Skeletal muscle tissue (tissue), 4 donors: ENCODE results near the gene RAB13. TPM values are rescaled to one million over a fixed set of nuclear protein-coding genes. Genes with fewer than 3 reads are reported as not detected.

Source experiments
- H3K27ac ChIP-seq: one replicate; pipeline ENCODE4 v1.7.0; 2013; ENCODE audit warnings: mild to moderate bottlenecking, low read depth, low read length, inconsistent platforms
- H3K27me3 ChIP-seq, 3 donors: one replicate each; pipeline ENCODE4 v1.7.0; 2013; ENCODE audit warnings: low read length in 3 of 3; ENCODE audit not compliant: control insufficient read depth in 3 of 3, insufficient read depth in 3 of 3
- H3K36me3 ChIP-seq, 3 donors: one replicate each; pipeline ENCODE4 v1.7.0; 2013; ENCODE audit warnings: low read length in 3 of 3; ENCODE audit not compliant: control insufficient read depth in 3 of 3, insufficient read depth in 3 of 3
- H3K4me1 ChIP-seq, 3 donors: one replicate each; pipeline ENCODE4 v1.7.0; 2013; ENCODE audit warnings: low read length in 3 of 3, mild to moderate bottlenecking in 3 of 3; ENCODE audit not compliant: control insufficient read depth in 3 of 3, insufficient read depth in 3 of 3
- H3K4me3 ChIP-seq, 3 donors: one replicate each; pipeline ENCODE4 v1.7.0; 2013; ENCODE audit warnings: low read length in 3 of 3
- H3K9ac ChIP-seq, 3 donors: one replicate each; pipeline ENCODE4 v1.7.0; 2013; ENCODE audit warnings: low read length in 3 of 3, mild to moderate bottlenecking in 3 of 3, moderate library complexity in 2 of 3, low read depth in 1 of 3
- H3K9me3 ChIP-seq, 3 donors: one replicate each; pipeline ENCODE4 v1.7.0; 2013; ENCODE audit warnings: low read length in 3 of 3; ENCODE audit not compliant: control insufficient read depth in 3 of 3
- total RNA-seq: library from RNA; depleted of rRNA; stranded (reverse); fragments of >200 nt; gene quantifications from one replicate; pipeline ENCODE4 v1.2.3, GENCODE V29; 2014
- donor health status: Osteomylitis.

Gene RAB13
- total RNA-seq, 1 donor from 2014 or later = 18.3 TPM

GRCh38 chr1:153958961-153959260 is 27.2 kb downstream of the RAB13 start:
- peaks cover 16 to 24% (median 18%) of the 10 kb centered on the region in 3 donors for H3K36me3 ChIP-seq
- H3K9ac ChIP-seq = peak overlapping the region in 1 of 3 donors; percentile 59
- no peaks in the 10 kb centered on the region for H3K9me3 ChIP-seq
- H3K27ac ChIP-seq = peak overlapping the region; percentile 80
- peak overlapping the region; percentile 50 to 66 (median 61) for H3K4me3 ChIP-seq
- peaks cover 70 to 86% (median 81%) of the 10 kb centered on the region in 3 donors for H3K4me1 ChIP-seq
- no peaks in the 10 kb centered on the region for H3K27me3 ChIP-seq

DNA sequence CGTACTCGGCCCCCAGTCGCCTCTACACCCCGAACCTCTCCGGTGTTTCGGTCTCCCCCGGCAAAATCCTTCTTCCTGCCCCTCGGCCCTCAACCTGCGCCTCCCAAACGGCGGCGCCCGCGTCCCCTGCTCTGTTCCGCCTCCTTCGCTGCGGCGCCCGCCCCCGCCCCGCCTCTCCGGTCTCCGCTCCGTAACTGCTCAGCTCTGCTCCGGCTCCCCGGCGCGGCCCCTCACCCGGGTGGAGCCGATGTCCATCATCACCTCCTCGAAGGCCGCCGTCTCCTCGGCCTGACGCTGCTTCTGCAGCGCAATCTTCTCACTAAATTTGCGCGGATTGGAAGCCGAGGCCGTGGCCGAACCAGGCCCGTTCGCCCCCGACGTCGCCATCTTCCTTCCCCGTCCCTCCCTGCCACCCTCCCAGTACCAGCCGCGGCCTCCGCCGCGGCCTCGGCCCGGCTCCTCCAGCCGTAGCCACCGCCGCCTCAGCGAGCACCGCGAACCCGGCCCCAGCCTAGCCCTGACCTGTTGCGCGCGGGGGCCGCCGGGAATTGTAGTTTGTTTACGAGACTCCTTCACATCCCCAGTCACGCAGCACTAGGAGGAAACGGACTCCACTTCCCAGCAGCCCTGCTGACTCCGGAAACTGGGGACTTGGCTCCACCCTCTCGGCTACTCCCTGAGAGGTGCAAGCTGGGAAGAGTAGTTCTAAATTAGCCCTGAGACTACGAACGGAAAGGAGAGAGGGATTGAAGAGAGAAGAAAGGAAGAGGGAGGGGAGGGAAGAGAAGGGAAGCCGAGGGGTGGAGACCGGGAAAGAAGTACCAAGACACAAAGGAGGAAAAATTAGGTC is 27.8 kb downstream of the RAB13 start, which contains the start of gene CRTC2:
TSS of gene CRTC2 (minus strand) at position 502 of the 850 bp plus-strand sequence. CDS start at position 387, 115 bp downstream.
- Histone ChIP-seq H3K36me3 (peaks cover 16 to 29% (median 18%) of the 10 kb centered on the region in 3 donors), H3K4me3 (peak within 1 kb of the TSS; percentile 80 to 92 (median 89)), H3K9me3 (no peaks in the 10 kb centered on the region), H3K9ac (peak within 1 kb of the TSS; percentile 85 to 94 (median 91)), H3K27me3 (no peaks in the 10 kb centered on the region), H3K27ac (peak within 1 kb of the TSS; percentile 80), H3K4me1 (peaks cover 72 to 89% (median 84%) of the 10 kb centered on the region in 3 donors)

DNA sequence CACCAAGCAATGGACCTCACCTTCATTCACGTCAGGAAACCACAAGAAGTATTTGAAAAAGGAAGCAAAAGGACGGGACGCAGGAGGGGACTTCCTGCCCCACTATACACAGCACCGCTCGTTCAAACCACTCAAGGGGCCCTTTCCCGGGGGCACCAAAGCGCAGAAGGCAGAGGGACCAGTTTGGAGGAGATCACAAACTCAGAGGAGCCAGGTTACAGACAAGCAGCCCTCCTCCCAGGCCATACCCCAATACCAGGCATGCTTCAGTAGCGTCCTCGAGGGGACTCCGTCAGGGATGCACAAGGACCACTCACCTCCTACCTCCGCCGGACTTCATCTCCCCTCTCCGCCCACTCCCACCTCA is 28.4 kb downstream of the RAB13 start:
- Histone ChIP-seq H3K36me3 (peaks cover 16 to 32% (median 20%) of the 10 kb centered on the region in 3 donors), H3K4me3 (peak overlapping the region; percentile 80 to 92 (median 89)), H3K9ac (peak overlapping the region; percentile 85 to 94 (median 91)), H3K27me3 (no peaks in the 10 kb centered on the region), H3K27ac (peak overlapping the region; percentile 80), H3K4me1 (peaks cover 69 to 87% (median 83%) of the 10 kb centered on the region in 3 donors), H3K9me3 (no peaks in the 10 kb centered on the region)

- Histone ChIP-seq H3K4me1 (peaks cover 63 to 85% (median 77%) of the 10 kb centered on the region in 3 donors), H3K27me3 (no peaks in the 10 kb centered on the region), H3K36me3 (peaks cover 22 to 37% (median 25%) of the 10 kb centered on the region in 3 donors), H3K4me3 (peak overlapping the region; percentile 80 to 92 (median 89)), H3K9ac (peak overlapping the region; percentile 85 to 94 (median 91)), H3K27ac (peak overlapping the region; percentile 80), H3K9me3 (no peaks in the 10 kb centered on the region)
Observed at GRCh38 chr1:153956997-153957715, 29.0 kb downstream of the RAB13 start.

DNA sequence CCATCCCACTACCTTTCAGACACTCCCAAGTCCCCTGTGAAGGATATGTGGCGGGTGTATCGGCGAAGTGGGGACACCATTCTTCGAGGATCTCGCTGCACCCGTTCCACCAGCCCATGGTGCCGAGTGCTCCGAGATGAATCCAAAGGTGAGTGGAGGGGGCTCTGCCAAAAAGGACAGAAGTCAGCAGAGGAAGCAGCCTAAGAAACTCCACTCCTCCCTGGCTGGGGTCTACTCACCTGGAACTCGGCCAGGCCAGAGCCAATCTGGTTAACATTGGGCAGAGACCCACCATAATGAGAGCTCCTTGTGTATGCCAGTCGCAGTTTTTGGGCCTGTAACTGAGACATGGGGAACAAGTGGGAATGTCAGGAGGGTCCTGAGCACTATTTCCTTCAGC is 31.3 kb downstream of the RAB13 start:
- Histone ChIP-seq H3K36me3 (peaks cover 31 to 43% (median 32%) of the 10 kb centered on the region in 3 donors), H3K4me3 (no peak overlapping the region), H3K27ac (no peak overlapping the region), H3K9ac (no peak overlapping the region), H3K27me3 (no peaks in the 10 kb centered on the region), H3K9me3 (no peaks in the 10 kb centered on the region), H3K4me1 (peaks cover 40 to 61% (median 55%) of the 10 kb centered on the region in 3 donors)

DNA sequence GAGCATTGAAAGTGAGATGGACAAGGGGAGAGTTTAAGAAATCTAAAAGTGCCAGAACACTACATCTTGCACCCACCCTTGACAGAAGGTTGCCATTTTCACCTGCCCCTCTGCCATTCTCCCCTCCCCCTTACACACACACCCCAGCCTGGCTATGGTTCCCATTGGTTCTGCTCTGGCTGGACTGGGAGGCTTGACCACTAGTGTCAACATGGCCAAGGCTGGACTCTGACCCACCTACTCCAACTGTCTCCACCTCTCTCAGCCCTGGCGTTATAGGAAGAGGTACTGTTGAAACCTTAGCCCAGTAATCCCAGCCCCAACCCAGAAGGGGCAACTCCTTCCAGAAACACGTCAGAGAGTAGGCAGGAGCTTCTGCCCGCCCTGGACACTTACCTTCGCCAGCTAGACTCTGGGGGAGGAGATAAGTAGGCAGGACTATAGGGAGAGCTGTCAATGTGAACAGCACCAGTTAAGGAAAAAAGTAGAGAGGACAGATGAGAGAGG is 32.2 kb downstream of the RAB13 start:
- Histone ChIP-seq H3K36me3 (peaks cover 32 to 45% (median 34%) of the 10 kb centered on the region in 3 donors), H3K27ac (no peak overlapping the region), H3K9me3 (no peaks in the 10 kb centered on the region), H3K4me1 (peaks cover 31 to 52% (median 46%) of the 10 kb centered on the region in 3 donors), H3K4me3 (no peak overlapping the region), H3K27me3 (no peaks in the 10 kb centered on the region), H3K9ac (no peak overlapping the region)

- no peaks in the 10 kb centered on the region for H3K9me3 ChIP-seq
- H3K4me3 ChIP-seq = no peak overlapping the region
- H3K9ac ChIP-seq = no peak overlapping the region
- peaks cover 24 to 42% (median 39%) of the 10 kb centered on the region in 3 donors for H3K4me1 ChIP-seq
- H3K27me3 ChIP-seq = no peaks in the 10 kb centered on the region
- peaks cover 46 to 61% (median 46%) of the 10 kb centered on the region in 3 donors for H3K36me3 ChIP-seq
- H3K27ac ChIP-seq = no peak overlapping the region
Observed at GRCh38 chr1:153951801-153952200, 34.3 kb downstream of the RAB13 start.

- Histone ChIP-seq H3K4me1 (peaks cover 20 to 38% (median 34%) of the 10 kb centered on the region in 3 donors), H3K27me3 (no peaks in the 10 kb centered on the region), H3K36me3 (peaks cover 46 to 61% (median 46%) of the 10 kb centered on the region in 3 donors), H3K27ac (no peak overlapping the region), H3K9me3 (no peaks in the 10 kb centered on the region), H3K4me3 (no peak overlapping the region), H3K9ac (no peak overlapping the region)
Observed at GRCh38 chr1:153951183-153951582, 35.0 kb downstream of the RAB13 start.

DNA sequence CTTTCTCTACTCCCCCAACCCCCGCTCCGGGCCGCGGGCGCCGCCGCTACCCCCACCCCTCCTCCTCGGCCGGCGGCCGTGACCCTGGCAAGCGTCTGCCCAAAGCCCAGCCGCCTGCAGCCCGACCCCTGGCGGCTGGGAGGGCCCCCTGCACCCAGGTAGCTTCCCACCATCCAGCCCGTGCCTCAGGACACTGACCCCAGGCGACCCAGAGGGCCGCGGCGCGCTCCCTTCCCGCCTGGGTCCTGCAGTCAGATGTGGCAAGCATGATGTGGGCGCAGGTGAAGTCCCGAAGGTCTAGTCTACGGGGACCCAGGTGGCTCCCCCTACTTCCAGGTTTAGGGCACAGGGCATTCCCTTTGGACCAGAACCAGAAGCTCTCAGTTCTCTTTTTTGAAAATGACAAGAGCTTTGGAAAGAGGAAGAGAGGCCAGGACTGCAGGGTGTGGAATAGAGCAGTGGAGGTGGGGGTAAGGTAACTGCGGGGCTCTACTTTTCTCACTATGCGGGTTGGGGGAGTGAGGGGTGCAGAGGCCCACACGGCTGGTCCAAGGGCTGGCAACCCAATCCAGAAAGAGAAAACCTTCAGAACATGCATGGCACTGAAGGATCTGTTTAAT is 39.4 kb downstream of the RAB13 start, which contains the start of gene DENND4B:
TSS of gene DENND4B (minus strand) at position 97 of the 620 bp plus-strand sequence. CDS start 2,344 bp downstream, outside the sequence.
- Histone ChIP-seq H3K27me3 (no peaks in the 10 kb centered on the region), H3K9ac (peak within 1 kb of the TSS; percentile 93 to 96 (median 95)), H3K36me3 (peaks cover 48 to 54% (median 52%) of the 10 kb centered on the region in 3 donors), H3K27ac (peak within 1 kb of the TSS; percentile 97), H3K9me3 (no peaks in the 10 kb centered on the region), H3K4me1 (peaks cover 27 to 44% (median 36%) of the 10 kb centered on the region in 3 donors), H3K4me3 (peak within 1 kb of the TSS; percentile 84 to 91 (median 87))
